KG1 (cell line): ENCODE measurements around the gene SCAMP5.

Experiments
- DNase-seq: peaks from one replicate; lab custom pipeline; 2025; lab: John Stamatoyannopoulos, UW

SCAMP5 gene

DNA sequence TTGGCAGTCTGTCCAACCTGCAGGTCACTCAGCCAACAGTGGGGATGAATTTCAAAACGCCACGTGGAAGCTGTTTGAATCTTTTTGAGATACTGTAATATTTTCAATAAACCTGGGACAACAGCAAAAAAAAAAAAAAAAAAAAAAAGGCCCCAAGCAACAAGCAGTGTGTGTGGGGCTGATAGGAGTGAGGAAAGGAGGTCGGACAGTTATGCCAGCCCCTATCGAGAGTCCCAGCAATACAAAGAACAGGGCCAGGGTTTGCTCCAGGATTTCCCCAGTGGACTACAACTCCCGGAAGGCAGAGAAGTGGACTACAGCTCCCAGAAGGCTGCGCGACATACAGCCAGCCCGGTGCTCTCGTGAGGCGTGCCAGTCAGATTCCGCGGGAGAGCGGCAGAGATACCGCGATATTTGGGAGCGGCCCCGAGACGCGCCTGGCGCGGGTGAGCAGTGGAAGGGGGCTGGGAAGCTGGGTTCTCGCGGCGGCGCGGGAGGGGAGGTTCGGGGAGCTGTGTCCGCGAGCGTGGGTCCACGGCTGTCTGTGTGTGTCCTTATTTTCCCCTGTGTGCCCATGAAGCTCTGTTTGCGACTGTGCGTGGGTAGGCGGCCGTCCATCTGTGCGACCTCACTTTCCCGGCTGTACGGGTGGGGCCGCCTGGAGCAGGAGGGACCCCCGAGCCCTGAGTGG lies 28.0 kb downstream of the SCAMP5 start, which contains the start of gene PPCDC:
TSS of gene PPCDC (plus strand) at position 410 of the 691 bp plus-strand sequence. CDS start 4,729 bp downstream, outside the sequence.
- DNase-seq, result peak; percentile 84

DNA sequence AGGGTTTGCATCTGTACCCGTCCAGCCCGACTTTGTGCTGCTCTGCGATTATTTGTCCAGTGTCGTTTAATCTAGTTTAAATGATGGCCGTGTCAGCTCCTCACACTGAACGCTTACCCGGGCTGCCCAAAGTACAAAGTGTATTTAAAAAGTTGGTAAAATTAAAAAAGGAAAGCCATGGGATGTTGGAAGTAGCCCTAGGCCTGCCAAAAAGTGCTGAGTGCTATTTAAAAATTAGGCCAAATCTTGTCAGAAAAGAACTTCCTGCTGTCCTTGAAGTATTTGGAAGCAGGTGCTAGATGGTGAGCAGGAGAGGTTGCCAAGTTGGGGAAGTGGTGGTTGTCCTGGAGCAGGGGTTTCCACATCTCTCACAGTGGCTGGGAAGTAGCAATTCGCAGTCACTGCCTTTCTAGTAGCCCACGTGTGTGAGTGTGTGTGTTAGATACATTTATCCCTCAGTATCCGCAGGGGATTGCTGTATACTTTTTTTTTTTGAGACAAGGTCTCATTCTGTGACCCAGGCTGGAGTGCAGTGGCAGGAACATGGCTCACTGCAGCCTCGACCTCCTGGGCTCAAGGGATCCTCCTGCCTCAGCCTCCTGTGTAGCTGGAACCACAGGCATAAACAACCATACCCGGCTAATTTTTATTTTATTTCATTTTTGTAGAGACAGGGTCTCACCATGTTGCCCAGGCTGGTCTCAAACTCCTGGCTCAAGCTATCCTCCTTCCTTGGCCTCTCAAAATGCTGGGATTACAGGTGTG lies 28.7 kb downstream of the SCAMP5 start:
- no peak for DNase-seq

DNA sequence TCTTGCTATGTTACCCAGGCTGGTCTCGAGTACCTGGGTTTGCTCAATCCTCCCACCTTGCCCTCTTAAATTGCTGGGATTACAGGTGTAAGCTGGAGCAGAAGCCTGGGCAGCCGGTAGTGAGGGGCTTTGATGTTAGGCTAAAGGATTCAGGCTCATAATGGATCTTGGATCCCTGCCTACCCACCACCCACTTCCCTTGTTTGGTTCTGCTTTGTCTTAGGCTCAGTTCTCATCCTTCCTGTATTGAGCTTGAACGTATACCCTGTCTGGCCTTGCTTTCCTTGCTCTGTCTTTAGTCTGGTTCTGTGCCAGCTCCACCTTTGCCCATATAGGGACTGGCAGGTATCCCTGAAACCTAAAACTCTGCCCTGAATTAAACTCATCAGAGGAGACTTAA lies 29.7 kb downstream of the SCAMP5 start:
- DNase-seq, result no peak

DNA sequence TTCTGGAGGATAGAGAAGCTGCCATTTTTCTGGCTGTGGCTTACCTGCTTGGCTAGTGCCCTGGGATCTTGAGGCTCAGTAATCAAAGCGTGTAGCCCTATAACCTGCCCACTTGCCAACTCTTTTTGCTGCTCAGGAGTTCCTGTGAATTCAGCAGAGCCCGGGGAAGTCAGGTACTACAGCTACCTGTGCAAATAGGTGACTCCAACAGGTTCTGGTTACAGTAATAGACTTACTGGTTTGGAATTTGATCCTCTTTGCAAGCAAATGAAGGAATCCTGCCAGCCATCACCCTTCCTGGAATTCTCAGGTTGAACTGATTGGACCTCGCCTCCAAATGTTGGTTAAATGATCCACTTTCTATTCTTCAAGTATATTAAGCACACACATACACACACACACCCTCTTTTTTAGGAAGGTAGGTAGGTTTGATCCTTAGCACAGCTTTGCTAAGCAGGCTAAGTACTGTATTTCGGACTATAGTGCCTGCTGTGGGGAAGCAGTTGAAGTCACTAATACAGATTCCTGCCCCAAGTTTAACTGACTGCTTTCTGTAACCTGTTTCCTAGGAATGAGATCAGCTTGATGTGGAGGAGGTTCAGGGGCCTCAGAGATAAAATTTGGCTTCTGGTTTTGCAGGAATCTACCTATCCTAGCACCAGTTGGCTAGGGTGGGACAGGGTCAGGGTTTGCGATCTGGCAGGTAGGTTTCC lies 30.3 kb downstream of the SCAMP5 start:
- DNase-seq, result no peak

DNA sequence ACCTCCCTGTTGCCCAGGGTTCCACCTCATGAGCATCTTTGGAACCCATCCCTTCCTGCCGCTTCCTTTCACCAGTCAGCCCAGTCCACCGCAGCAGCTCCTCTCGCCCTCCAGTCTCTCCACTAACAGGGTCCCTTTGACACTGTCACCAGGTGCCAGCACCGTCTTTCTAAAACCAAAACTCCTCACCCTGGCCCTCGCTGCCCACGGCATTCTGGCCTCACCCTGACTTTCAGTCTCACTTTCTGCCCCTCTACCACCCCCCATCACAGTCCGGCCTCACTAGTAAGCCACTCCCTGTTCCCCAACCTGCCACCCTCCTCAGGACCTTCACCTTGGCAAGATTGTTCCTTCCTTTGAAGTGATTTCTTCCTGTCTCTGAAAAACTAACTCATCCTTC lies 32.2 kb downstream of the SCAMP5 start:
- DNase-seq, result no peak

DNA sequence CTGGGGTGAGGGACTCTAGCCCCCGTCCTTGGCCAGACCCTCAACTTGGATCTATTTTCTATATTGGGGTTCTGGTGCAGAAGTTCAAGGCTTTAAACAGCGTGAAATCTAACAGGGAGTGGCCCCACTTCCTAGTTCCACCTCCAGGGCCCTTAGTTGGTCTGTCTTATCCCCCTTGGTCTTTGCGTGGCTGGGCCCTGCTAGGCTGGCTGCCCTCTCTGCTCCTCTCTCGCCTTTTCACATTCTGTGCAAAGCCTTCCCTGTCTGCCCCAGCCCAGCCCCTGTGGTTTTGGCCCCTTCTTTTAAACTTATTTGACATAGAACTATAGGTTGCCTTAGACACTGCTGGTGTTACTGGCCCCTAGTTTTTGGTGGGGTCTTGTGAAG lies 33.6 kb downstream of the SCAMP5 start:
- no peak for DNase-seq

DNA sequence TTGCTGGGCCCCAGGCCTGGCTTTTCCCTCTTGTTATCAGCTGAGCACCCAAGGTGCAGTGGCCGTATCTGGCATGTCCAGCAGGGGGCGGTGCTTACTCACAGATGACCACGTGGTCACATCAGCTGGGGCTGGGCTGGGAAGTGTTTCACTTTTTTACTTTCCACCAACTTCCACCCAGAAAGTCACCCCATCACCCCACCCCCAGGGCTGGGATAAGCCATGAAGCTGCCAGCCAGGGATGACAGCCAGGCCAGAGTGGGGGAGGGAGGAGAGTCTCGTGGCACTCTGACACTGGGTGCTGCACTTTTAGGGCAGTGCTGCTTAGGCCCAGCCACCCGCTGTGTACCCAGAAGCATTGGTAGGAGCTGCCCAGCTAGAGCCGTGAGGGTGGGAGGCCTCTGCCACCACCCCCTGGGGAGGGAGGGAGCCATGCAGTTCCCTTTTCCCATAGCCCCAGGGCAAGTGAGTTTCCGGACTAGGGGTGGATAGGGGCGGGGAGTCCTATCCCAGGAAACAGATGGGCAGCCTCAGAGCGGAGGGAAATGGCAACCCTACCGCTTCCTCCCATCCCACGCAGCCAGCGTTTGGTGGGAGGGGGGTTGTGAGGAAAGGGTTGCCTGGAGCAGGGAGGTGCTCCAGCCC lies 34.1 kb downstream of the SCAMP5 start:
- peak; percentile 85 for DNase-seq

DNA sequence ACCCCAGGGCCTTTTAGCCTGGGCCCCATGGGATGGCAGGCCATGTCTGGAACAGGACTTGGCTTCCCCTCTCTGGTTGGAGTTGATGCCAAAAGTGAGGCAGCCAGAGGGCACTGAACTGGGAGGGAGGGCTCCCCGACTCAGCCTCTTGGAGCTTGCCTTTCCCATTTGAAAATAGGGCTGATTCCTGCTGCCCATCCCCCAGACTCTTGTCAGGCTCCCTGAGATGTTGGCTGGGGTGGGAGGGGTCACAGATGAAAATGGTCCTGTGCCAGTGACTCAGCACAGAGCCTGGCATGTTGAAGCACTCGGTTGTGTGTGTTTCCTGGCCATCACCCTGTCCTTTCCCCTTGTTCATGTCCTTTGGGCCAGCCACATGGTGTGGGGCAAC lies 34.7 kb downstream of the SCAMP5 start:
- DNase-seq, result no peak

DNA sequence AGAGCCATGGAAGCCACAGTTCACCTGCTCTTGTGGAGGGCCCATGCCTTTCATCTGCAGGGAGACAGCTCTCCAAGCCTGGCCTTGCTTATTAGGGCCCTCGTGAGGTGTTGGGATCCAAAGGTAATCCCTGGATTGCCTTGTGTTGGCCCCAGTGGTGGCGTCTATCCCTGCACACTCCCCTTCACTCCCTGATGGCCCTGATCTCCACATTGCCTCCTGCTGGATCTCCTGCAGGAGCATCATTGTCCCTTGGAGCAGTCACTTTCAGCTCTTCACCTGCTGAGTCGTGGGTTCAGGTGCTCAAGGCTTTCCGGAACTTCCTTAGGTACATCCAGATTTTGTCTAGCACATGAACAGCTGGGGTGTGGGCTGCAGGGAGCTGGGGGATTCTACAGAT lies 35.1 kb downstream of the SCAMP5 start:
- no peak for DNase-seq

DNA sequence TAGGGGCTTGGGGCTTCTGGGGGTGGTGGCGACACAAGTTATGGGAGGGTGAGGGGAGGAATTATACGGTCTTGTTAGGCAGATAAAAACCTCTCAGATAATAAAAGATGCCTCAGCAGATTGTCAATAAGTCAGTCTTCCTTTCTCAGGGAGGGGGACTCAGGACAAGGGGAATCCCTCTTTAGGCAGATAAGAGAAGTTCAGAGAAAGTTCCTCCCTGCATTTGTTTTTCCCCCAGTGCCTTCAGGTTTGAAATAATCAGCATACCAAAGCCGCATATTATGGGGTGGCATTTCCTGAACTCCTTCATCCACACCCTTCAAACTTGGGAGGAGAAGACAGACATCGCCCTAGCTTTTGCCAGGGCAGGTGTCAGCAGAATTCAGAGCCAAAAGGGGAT lies 36.5 kb downstream of the SCAMP5 start:
- DNase-seq, result no peak

DNA sequence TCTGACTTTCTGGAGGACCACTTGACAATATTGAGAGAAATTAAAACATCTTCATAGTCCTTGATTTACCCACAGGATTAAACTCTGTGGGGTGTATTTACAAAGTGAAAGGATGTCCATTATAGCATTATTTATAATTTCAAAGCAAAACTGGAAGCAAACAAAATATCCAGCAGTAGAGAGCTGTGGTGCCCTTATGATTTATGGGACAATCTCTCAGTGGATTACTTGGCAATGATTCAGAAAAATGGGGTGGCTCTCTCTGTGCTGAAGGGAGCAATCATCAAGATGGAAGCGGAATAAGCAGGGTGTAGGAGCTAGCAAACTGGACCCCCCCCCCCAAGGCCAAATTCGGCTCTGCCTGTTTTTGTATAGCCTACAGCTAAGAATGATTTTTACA lies 37.0 kb downstream of the SCAMP5 start:
- DNase-seq, result no peak

DNA sequence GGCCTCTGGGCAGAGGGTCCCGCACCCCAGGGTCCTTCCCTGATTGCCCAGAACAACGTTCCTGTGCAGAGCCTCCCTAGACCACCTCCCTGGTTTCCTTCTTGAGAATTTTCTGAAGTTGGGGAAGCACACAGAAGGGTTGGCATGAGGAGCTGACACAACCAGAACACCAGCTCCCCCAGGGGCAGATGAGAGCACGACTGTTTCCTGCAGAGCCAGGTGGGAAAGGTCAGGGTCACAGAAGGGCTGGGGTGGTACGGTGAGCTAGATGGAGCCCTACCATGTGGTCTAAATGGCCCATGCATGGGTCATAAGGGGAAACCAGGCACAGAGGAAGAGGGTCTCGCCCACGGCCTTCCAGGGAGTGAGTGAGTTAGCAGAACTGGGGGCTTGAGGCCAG lies 38.4 kb downstream of the SCAMP5 start:
- no peak for DNase-seq

DNA sequence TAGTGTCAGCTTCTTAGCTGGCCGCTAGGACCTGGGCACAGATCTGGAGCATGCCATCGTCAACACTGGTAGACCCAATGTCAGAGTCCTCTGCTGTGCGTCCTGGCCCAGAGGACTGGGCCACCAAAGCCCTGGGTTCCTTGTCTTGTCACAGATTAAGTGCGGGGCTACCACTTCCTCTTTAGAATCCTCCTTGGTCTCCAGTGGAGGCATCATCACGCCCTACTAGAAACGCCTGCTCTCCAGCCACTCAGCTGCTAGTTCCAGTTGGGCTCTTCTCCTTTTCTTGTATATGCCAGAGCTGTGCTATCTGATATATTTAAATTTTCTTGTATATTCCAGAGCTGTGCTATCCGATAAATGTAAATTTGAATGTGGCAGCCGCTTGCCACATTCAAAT lies 39.3 kb downstream of the SCAMP5 start:
- no peak for DNase-seq

DNA sequence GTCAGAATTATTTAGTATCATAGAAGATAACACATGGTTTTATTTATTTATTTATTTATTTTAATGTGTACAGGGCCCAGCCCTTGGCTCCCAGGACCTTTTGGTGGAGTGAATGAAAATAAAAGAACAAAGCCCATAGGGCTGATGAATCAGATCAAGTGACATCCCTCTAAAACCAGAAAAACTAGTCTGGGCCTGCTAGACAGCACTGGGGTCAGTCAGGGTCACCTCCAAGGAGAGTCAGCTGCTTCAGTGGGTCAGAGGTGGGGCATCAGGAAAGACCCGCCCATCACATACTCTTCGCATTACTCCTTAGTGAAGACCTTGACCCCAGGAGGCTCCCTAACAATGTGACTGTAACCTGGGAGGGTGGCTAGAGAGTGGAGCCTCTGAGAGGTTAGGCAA lies 40.9 kb downstream of the SCAMP5 start:
- DNase-seq, result no peak

DNA sequence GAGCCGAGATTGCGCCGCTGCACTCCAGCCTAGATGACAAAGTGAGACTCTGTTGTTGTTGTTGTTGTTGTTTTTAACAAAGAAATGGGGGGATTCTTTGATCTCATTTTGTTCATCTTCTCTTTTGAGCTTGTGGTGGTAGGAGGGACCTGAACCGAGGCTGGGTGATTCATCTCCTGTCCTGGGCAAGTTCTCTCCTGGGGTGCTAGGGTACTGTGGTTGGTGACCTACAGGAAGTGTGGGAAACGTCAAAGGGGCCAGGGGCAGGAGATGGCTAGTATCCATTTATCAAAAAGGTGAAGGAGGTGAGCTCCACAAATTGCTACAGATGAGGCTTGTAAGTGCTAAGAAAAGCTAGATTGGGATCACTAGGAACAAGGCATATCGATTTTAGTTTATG lies 42.3 kb downstream of the SCAMP5 start:
- no peak for DNase-seq

DNA sequence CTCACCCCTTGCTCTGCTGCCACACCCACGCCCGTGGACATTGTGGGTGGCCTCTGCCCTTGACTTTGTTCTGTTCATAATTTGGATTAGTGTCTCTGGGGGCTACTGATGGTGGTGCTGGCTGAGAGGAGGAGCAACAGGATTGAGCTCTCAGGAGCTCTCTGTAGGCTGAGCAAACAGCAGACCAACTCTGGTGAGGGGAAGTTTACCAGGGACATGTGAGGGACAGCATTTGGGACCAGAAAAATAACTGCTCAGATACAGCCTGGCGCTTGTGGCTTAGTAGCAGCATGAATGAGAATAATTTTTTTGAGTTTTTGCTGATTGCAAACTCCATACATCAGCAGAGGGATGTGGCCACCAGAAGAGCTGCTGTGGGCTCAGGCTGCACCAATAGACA lies 42.9 kb downstream of the SCAMP5 start:
- DNase-seq, result no peak

DNA sequence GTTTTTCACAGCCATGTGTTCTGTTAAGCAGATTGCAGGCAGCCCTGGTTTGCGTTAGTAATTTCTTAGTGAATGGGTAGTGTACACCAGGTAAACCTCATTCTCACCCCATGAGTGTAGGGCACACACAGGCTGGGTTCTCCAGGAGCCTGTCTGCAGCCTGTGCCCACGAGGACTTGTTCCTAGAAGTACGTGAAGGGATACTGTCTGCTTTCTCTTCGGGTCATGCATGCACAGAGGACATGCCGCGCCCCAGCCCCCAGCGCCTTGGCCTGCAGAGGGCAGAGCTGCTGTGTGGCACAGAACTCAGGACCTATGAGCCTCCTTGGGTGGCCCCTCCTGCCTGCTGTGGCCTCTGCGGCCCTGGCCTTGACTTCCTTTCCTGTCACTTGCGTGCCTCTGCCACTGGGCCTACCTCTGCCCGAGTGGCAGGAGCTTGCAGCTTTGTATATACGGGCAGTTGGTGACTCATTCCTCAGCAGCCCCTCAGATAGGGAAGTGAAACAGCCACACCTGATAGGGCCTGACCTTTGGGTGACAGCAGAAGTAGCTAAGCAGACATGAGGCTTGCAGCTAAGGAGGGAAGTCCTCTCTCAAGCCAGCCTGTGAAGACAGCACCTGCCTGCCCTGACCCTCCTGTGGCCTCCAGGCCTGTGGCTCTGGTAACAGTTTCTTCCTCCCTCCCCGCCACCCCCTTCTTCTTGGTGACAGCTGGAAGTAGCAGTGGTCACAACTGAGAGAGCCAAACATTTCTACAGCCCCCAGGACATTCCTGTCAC lies 47.6 kb downstream of the SCAMP5 start:
- DNase-seq, result peak; percentile 93

DNA sequence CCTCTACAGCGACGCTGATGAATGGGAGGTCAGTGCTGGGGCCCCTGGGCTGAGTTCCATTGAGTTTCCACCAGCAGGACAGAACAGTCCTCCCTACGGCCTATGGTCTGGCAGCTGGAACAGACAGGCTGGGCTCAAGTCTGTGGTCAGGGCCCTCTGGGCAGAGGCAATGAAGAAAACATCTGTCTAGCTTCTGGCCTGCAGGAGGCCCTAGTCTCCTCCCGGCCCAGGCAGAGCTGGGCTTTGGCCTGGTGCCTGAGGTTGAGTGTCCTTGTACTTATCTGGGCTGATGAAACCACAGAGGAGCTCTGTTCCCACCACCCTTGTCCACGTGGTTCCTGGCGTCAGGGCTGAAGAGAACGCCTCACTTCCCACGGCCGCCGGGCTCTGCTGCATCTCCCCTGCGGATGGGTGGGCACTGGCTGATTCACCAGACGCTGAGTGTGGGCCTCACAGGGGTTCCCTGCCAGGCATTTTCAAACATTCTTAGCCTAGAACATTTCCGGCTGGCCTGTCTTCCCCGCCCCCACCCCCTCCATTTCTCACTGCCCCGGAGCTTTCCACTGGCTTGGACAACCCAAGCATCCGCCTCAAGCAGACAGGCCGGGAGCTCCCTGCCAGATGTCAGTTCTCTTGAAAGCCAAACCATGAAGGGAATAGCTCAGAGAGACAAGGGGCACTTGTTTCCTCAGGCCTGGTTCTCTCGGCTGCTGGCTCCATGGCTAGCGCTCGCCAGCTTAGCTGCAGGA lies 48.3 kb downstream of the SCAMP5 start:
- DNase-seq, result peak; percentile 87

DNA sequence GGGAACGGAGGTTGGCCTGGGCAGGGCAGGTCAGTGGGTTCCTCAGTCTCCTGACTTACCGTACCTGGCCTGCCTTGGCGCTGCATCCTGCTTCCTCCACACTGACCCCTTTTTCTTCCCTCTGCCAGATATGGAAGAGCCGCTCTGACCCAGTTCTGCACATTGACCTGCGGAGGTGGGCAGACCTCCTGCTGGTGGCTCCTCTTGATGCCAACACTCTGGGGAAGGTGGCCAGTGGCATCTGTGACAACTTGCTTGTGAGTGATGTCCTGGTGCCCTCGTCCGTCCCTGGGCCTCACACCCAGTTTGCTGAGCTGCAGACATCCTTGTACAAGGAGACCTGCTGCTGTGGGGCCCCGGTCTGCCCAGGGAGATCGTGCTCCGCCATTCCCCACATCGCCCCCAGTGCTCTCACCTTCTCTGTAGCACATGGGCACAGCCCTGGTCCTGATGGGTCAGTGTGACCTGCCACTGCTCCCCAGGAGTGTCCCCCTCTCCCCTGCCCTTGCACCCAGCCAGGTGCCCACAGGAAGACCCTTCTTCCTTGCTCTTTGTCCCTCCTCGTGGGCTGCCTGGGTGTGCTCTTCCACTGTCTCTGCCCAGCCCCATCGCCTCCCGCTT lies 49.0 kb downstream of the SCAMP5 start:
- no peak for DNase-seq

DNA sequence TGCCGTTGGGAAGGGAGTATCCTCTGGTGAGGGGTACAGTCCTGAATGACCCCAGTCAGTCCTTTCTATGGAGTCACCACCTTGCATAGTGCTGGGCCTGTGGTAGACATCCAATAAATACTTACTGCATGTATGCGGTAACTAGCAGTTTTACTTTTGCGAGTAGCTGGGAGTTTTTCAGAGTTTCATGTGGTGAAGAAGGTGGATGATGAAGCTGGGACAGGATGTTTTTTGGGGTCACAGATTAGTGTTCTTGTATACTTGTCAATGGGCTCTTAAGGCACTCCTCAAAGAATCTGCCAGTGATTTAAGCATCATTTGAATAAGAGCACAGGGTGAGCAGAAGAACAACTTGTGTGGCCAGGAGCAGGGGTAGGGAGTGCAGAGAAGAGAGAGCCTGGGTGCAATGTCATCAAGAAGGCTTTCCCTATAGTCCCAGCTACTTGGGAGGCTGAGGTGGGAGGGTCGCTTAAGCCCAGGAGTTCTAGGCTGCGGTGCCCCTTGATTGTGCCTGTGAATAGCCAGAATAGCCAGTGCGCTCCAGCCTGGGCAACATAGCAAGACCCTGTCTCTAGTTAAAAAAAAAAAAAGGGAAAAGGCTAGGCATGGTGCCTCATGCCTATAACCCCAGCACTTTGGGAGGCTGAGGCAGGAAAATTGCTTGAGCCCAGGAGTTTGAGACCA lies 50.1 kb downstream of the SCAMP5 start:
- DNase-seq, result no peak
